HepG2 (cell line): ENCODE measurements around the gene WNT6. TPM values are rescaled to one million over a fixed set of nuclear protein-coding genes. Genes with fewer than 3 reads are reported as not detected.
A peak's percentile ranks its signal among the peaks of the same experiment; 100 is the strongest.

Source experiments
- ASH2L ChIP-seq: fragments of 300-600, 200-600 bp; sonication (generic); IDR thresholded peaks from 2 replicates; pipeline ENCODE4 v1.7.0; 2017; ENCODE audit warnings: low read depth, mild to moderate bottlenecking, moderate library complexity, mixed read lengths, low read length; ENCODE audit not compliant: insufficient read length
- CHD2 ChIP-seq: IDR thresholded peaks from 2 replicates; pipeline ENCODE4 v1.6.1; 2011; ENCODE audit warnings: low read depth, low read length, improper control_type of control experiment
- HNF1B ChIP-seq: sonication (generic); formaldehyde crosslinking; IDR thresholded peaks from 2 replicates; pipeline ENCODE4 v1.5.1; 2020; ENCODE audit warnings: mild to moderate bottlenecking, moderate library complexity, missing genetic modification reagents
- MYC ChIP-seq: sonication (generic); formaldehyde crosslinking; IDR thresholded peaks from 2 replicates; pipeline ENCODE4 v1.9.0; 2021; ENCODE audit warnings: missing genetic modification reagents, borderline replicate concordance
- MYNN ChIP-seq: sonication (generic); formaldehyde crosslinking; IDR thresholded peaks from 2 replicates; pipeline ENCODE4 v1.4.0; 2020; ENCODE audit warnings: mild to moderate bottlenecking, low read depth, missing genetic modification reagents
- NR2F2 ChIP-seq: IDR thresholded peaks from 2 replicates; pipeline ENCODE4 v1.6.1; 2012; ENCODE audit warnings: low read depth, inconsistent platforms, borderline replicate concordance
- RARG ChIP-seq: sonication (generic); formaldehyde crosslinking; IDR thresholded peaks from 2 replicates; pipeline ENCODE4 v1.4.0; 2020; ENCODE audit warnings: low read depth, mild to moderate bottlenecking, missing genetic modification reagents
- ZBTB3 ChIP-seq: sonication (generic); formaldehyde crosslinking; IDR thresholded peaks from 2 replicates; pipeline ENCODE4 v1.4.0; 2020; ENCODE audit warnings: low read depth, mild to moderate bottlenecking, moderate library complexity, missing genetic modification reagents, borderline replicate concordance
- ZFP90 ChIP-seq: sonication (generic); formaldehyde crosslinking; IDR thresholded peaks from 2 replicates; pipeline ENCODE4 v1.8.0; 2022; ENCODE audit warnings: missing genetic modification reagents, mild to moderate bottlenecking, inconsistent platforms, borderline replicate concordance
- ZKSCAN5 ChIP-seq: sonication (generic); formaldehyde crosslinking; IDR thresholded peaks from 2 replicates; pipeline ENCODE4 v1.5.1; 2020; ENCODE audit warnings: mild to moderate bottlenecking, missing genetic modification reagents
- ZNF160 ChIP-seq: sonication (generic); formaldehyde crosslinking; IDR thresholded peaks from 2 replicates; pipeline ENCODE4 v1.8.0; 2022; ENCODE audit warnings: mild to moderate bottlenecking, inconsistent platforms, missing genetic modification reagents
- ZSCAN25 ChIP-seq: sonication (generic); formaldehyde crosslinking; IDR thresholded peaks from 2 replicates; pipeline ENCODE4 v1.8.0; 2022; ENCODE audit warnings: mild to moderate bottlenecking, missing genetic modification reagents
- polyA plus RNA-seq, 8 experiments: library from polyadenylated mRNA; depleted of rRNA in 3 of 8; stranded (reverse) in 7 of 8; unstranded in 1 of 8; fragments of >200 nt; fragmentation: Illumina TruSeq in 4 of 8; extraction: Trizol in 4 of 8; gene quantifications; 2 replicates each; pipeline versions ENCODE4 v1.2.1 to v1.2.3, GENCODE V29; 2011 to 2016; ENCODE audit warnings: low read depth in 4 of 8, missing spikeins in 1 of 8, mixed read lengths in 1 of 8; ENCODE audit not compliant: insufficient read depth in 1 of 8
- total RNA-seq, 5 experiments: library from RNA; depleted of rRNA; stranded (reverse); fragments of >200 nt; fragmentation: Illumina TruSeq; extraction: Trizol; gene quantifications; 2 replicates each; pipeline ENCODE4 v1.2.3, GENCODE V29; 2016; ENCODE audit warnings: low read depth in 1 of 5
- TF ChIP-seq, protein P1 (sequence below), 2 experiments: IDR thresholded peaks; 2 replicates each; pipeline ENCODE4 v1.6.1; 2011 to 2012; ENCODE audit warnings: low read length in 2 of 2, borderline replicate concordance in 1 of 2, low read depth in 1 of 2, mild to moderate bottlenecking in 1 of 2, moderate library complexity in 1 of 2
- TF ChIP-seq, protein P2 (sequence below): sonication (generic); formaldehyde crosslinking; IDR thresholded peaks from one replicate; pipeline ENCODE4 v1.5.1; 2020; ENCODE audit warnings: mild to moderate bottlenecking, missing genetic modification reagents; ENCODE audit errors: not compliant biosample characterization

The WNT6 gene
- total and polyA plus RNA-seq, 2 of the 13 experiments (the other 11 are each of a cell fraction or from before 2014, with no cell fraction given), result 0.20 TPM; not detected in 1

DNA sequence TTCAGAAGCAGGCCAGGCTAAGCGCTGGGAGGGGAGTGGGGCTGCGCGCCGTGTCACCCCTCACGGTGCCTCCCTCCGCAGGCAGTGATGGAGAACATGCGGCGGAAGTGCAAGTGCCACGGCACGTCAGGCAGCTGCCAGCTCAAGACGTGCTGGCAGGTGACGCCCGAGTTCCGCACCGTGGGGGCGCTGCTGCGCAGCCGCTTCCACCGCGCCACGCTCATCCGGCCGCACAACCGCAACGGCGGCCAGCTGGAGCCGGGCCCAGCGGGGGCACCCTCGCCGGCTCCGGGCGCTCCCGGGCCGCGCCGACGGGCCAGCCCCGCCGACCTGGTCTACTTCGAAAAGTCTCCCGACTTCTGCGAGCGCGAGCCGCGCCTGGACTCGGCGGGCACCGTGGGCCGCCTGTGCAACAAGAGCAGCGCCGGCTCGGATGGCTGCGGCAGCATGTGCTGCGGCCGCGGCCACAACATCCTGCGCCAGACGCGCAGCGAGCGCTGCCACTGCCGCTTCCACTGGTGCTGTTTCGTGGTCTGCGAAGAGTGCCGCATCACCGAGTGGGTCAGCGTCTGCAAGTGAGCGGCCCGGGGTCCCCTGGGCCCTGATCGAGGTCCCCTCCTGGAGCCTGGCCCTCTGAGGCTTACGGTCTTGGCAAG lies 33.2 kb downstream of the WNT6 start (continued):
- TF ChIP-seq, protein P1, sequence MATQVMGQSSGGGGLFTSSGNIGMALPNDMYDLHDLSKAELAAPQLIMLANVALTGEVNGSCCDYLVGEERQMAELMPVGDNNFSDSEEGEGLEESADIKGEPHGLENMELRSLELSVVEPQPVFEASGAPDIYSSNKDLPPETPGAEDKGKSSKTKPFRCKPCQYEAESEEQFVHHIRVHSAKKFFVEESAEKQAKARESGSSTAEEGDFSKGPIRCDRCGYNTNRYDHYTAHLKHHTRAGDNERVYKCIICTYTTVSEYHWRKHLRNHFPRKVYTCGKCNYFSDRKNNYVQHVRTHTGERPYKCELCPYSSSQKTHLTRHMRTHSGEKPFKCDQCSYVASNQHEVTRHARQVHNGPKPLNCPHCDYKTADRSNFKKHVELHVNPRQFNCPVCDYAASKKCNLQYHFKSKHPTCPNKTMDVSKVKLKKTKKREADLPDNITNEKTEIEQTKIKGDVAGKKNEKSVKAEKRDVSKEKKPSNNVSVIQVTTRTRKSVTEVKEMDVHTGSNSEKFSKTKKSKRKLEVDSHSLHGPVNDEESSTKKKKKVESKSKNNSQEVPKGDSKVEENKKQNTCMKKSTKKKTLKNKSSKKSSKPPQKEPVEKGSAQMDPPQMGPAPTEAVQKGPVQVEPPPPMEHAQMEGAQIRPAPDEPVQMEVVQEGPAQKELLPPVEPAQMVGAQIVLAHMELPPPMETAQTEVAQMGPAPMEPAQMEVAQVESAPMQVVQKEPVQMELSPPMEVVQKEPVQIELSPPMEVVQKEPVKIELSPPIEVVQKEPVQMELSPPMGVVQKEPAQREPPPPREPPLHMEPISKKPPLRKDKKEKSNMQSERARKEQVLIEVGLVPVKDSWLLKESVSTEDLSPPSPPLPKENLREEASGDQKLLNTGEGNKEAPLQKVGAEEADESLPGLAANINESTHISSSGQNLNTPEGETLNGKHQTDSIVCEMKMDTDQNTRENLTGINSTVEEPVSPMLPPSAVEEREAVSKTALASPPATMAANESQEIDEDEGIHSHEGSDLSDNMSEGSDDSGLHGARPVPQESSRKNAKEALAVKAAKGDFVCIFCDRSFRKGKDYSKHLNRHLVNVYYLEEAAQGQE (IDR thresholded peaks at IDR 0.05; ENCODE audit: borderline replicate concordance in 1 of 2, low read depth in 1 of 2, low read length in 2 of 2), result no peak
- TF ChIP-seq ZFP90 (CRISPR knock-in tag), result no peak
- peak; percentile 51 for TF ChIP-seq ASH2L
- peak; percentile 66 for TF ChIP-seq MYC
- TF ChIP-seq CHD2, result no peak
- TF ChIP-seq ZSCAN25 (CRISPR knock-in tag), result peak; percentile 45; the same call in 1 of the 2 replicates
- TF ChIP-seq RARG (CRISPR knock-in tag), result no peak
- TF ChIP-seq HNF1B, result no peak
- TF ChIP-seq ZBTB3 (CRISPR knock-in tag), result no peak
- TF ChIP-seq NR2F2, result no peak
- no peak for TF ChIP-seq ZNF160 (CRISPR knock-in tag)
- no peak for TF ChIP-seq MYNN
- TF ChIP-seq ZKSCAN5 (CRISPR knock-in tag), result no peak
- TF ChIP-seq, protein P2, sequence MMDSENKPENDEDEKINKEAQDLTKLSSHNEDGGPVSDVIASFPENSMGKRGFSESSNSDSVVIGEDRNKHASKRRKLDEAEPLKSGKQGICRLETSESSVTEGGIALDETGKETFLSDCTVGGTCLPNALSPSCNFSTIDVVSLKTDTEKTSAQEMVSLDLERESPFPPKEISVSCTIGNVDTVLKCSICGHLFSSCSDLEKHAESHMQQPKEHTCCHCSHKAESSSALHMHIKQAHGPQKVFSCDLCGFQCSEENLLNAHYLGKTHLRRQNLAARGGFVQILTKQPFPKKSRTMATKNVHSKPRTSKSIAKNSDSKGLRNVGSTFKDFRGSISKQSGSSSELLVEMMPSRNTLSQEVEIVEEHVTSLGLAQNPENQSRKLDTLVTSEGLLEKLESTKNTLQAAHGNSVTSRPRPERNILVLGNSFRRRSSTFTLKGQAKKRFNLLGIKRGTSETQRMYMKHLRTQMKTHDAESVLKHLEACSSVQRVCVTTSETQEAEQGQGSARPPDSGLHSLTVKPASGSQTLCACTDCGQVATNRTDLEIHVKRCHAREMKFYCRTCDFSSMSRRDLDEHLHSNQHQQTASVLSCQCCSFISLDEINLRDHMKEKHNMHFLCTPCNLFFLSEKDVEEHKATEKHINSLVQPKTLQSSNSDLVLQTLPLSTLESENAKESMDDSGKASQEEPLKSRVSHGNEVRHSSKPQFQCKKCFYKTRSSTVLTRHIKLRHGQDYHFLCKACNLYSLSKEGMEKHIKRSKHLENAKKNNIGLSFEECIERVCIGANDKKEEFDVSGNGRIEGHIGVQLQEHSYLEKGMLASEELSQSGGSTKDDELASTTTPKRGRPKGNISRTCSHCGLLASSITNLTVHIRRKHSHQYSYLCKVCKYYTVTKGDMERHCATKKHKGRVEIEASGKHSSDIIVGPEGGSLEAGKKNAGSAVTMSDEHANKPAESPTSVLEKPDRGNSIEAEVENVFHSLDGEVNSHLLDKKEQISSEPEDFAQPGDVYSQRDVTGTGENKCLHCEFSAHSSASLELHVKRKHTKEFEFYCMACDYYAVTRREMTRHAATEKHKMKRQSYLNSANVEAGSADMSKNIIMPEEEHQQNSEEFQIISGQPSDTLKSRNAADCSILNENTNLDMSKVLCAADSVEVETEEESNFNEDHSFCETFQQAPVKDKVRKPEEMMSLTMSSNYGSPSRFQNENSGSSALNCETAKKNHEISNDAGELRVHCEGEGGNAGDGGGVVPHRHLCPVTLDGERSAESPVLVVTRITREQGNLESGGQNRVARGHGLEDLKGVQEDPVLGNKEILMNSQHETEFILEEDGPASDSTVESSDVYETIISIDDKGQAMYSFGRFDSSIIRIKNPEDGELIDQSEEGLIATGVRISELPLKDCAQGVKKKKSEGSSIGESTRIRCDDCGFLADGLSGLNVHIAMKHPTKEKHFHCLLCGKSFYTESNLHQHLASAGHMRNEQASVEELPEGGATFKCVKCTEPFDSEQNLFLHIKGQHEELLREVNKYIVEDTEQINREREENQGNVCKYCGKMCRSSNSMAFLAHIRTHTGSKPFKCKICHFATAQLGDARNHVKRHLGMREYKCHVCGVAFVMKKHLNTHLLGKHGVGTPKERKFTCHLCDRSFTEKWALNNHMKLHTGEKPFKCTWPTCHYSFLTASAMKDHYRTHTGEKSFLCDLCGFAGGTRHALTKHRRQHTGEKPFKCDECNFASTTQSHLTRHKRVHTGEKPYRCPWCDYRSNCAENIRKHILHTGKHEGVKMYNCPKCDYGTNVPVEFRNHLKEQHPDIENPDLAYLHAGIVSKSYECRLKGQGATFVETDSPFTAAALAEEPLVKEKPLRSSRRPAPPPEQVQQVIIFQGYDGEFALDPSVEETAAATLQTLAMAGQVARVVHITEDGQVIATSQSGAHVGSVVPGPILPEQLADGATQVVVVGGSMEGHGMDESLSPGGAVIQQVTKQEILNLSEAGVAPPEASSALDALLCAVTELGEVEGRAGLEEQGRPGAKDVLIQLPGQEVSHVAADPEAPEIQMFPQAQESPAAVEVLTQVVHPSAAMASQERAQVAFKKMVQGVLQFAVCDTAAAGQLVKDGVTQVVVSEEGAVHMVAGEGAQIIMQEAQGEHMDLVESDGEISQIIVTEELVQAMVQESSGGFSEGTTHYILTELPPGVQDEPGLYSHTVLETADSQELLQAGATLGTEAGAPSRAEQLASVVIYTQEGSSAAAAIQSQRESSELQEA (CRISPR knock-in tag), result peak; percentile 39
